ENCODE data around the gene MCOLN2.
"Not testable (repeated sequence)": the region's sequence is repeated elsewhere in the genome, so short reads cannot be mapped to it uniquely, and the experiment has no call there.

Gene MCOLN2

GRCh38 chr1:84996846-84997666, at the start of gene MCOLN2:
TSS of gene MCOLN2 (minus strand) at chr1:84997113. CDS start at chr1:84996872, 241 bp downstream.
- DNase-seq (ENCODE audit: low spot score) = peak; percentile 43

- DNase-seq (ENCODE audit: low spot score) = no peak
Measured at GRCh38 chr1:85042413-85042812, 45.5 kb upstream of the MCOLN2 start.

GRCh38 chr1:85041793-85042192, 44.9 kb upstream of the MCOLN2 start:
- no peak for DNase-seq (ENCODE audit: low spot score)

GRCh38 chr1:85033221-85033620, 36.3 kb upstream of the MCOLN2 start:
- no peak for DNase-seq (ENCODE audit: low spot score)

GRCh38 chr1:85030536-85030935, 33.6 kb upstream of the MCOLN2 start:
- no peak for DNase-seq (ENCODE audit: low spot score)

GRCh38 chr1:85028151-85028550, 31.2 kb upstream of the MCOLN2 start:
- DNase-seq (ENCODE audit: low spot score) = no peak

GRCh38 chr1:85027242-85027983, 30.5 kb upstream of the MCOLN2 start:
- DNase-seq (ENCODE audit: low spot score) = peak; percentile 31

- no peak for DNase-seq (ENCODE audit: low spot score)
Measured at GRCh38 chr1:85025940-85026339, 29.0 kb upstream of the MCOLN2 start.

- DNase-seq (ENCODE audit: low spot score) = no peak
Measured at GRCh38 chr1:85024736-85025135, 27.8 kb upstream of the MCOLN2 start.

GRCh38 chr1:85022700-85023099, 25.8 kb upstream of the MCOLN2 start:
- no peak for DNase-seq (ENCODE audit: low spot score)

GRCh38 chr1:85019994-85020393, 23.1 kb upstream of the MCOLN2 start:
- DNase-seq (ENCODE audit: low spot score) = no peak

- DNase-seq (ENCODE audit: low spot score) = no peak
Measured at GRCh38 chr1:85015826-85016225, 18.9 kb upstream of the MCOLN2 start.

GRCh38 chr1:85005641-85006040, 8.7 kb upstream of the MCOLN2 start:
- DNase-seq (ENCODE audit: low spot score) = not testable (repeated sequence)

- no peak for DNase-seq (ENCODE audit: low spot score)
Measured at GRCh38 chr1:85001742-85002141, 4.8 kb upstream of the MCOLN2 start.

GRCh38 chr1:84998642-84999280, 1.8 kb upstream of the MCOLN2 start:
- DNase-seq (ENCODE audit: low spot score) = peak; percentile 62

GRCh38 chr1:84997667-84998600, 1.0 kb upstream of the MCOLN2 start:
- DNase-seq (ENCODE audit: low spot score) = no peak

GRCh38 chr1:84995484-84996334, 1.2 kb downstream of the MCOLN2 start:
- no peak for DNase-seq (ENCODE audit: low spot score)

- no peak for DNase-seq (ENCODE audit: low spot score)
Measured at GRCh38 chr1:84991097-84991920, 5.6 kb downstream of the MCOLN2 start.

GRCh38 chr1:84988588-84988987, 8.3 kb downstream of the MCOLN2 start:
- DNase-seq (ENCODE audit: low spot score) = no peak

GRCh38 chr1:84986561-84986960, 10.4 kb downstream of the MCOLN2 start:
- not testable (repeated sequence) for DNase-seq (ENCODE audit: low spot score)

All from CD4-positive, alpha-beta T cell treated with Interleukin-6 at 100 ng/mL for 8 hours (primary cell).